HepG2 (cell line): Measurements from ENCODE around the gene CEP43. TPM values are rescaled to one million over a fixed set of nuclear protein-coding genes. Genes with fewer than 3 reads are reported as not detected.

Experiments
- CBX2 ChIP-seq, 2 experiments: fragments of 200-600 bp in 1 of 2; sonication (generic); formaldehyde crosslinking in 1 of 2; IDR thresholded peaks; 2 replicates each; pipeline versions ENCODE4 v1.7.0 to v1.8.1; 2018 to 2022; ENCODE audit warnings: low read depth in 2 of 2, low read length in 1 of 2, mild to moderate bottlenecking in 1 of 2, missing genetic modification reagents in 1 of 2
- EP300 ChIP-seq, 3 experiments: sonication (generic) in 1 of 3; formaldehyde crosslinking in 1 of 3; IDR thresholded peaks; 2 replicates each; pipeline versions ENCODE4 v1.5.1 to v1.6.1; 2011 to 2020; ENCODE audit warnings: low read depth in 2 of 3, low read length in 2 of 3, borderline replicate concordance in 1 of 3, improper control_type of control experiment in 1 of 3, mild to moderate bottlenecking in 1 of 3, missing genetic modification reagents in 1 of 3, moderate library complexity in 1 of 3
- GABPA ChIP-seq, 2 experiments: IDR thresholded peaks; 2 replicates each; pipeline ENCODE4 v1.6.1; 2011 to 2016; ENCODE audit warnings: low read depth in 2 of 2, low read length in 1 of 2, missing biosample characterization in 1 of 2, missing genetic modification characterization in 1 of 2
- GFI1 ChIP-seq: sonication (generic); formaldehyde crosslinking; IDR thresholded peaks from 2 replicates; pipeline ENCODE4 v1.5.0; 2020; ENCODE audit warnings: missing genetic modification reagents, mild to moderate bottlenecking, borderline replicate concordance
- GPBP1L1 ChIP-seq: sonication (generic); formaldehyde crosslinking; IDR thresholded peaks from 2 replicates; pipeline ENCODE4 v1.5.0; 2020; ENCODE audit warnings: mild to moderate bottlenecking, missing genetic modification reagents
- HMG20A ChIP-seq: IDR thresholded peaks from 2 replicates; pipeline ENCODE4 v1.6.1; 2016; ENCODE audit warnings: borderline replicate concordance
- HNF1B ChIP-seq: sonication (generic); formaldehyde crosslinking; IDR thresholded peaks from 2 replicates; pipeline ENCODE4 v1.5.1; 2020; ENCODE audit warnings: mild to moderate bottlenecking, moderate library complexity, missing genetic modification reagents
- HNF4G ChIP-seq, 2 experiments: sonication (generic) in 1 of 2; formaldehyde crosslinking in 1 of 2; IDR thresholded peaks; 2 replicates each; pipeline versions ENCODE4 v1.4.0 to v1.6.1; 2011 to 2020; ENCODE audit warnings: borderline replicate concordance in 2 of 2, low read depth in 2 of 2, mild to moderate bottlenecking in 2 of 2, low read length in 1 of 2, missing genetic modification reagents in 1 of 2, moderate library complexity in 1 of 2
- MIER2 ChIP-seq: IDR thresholded peaks from 2 replicates; pipeline ENCODE4 v1.6.1; 2016; ENCODE audit warnings: missing biosample characterization, missing genetic modification reagents
- PAXIP1 ChIP-seq: sonication (generic); formaldehyde crosslinking; conservative IDR thresholded peaks from 2 replicates; pipeline ENCODE4 v1.4.0; 2020; ENCODE audit warnings: mild to moderate bottlenecking, missing genetic modification reagents, moderate library complexity
- PPARG ChIP-seq: conservative IDR thresholded peaks from 2 replicates; pipeline ENCODE4 v1.6.1; 2016; ENCODE audit warnings: missing biosample characterization, missing genetic modification reagents
- SMARCE1 ChIP-seq: fragments of 450-650 bp; IDR thresholded peaks from 2 replicates; pipeline ENCODE4 v1.6.1; 2017; ENCODE audit warnings: borderline replicate concordance
- UBTF ChIP-seq: sonication (generic); formaldehyde crosslinking; IDR thresholded peaks from 2 replicates; pipeline ENCODE4 v1.4.0; 2020; ENCODE audit warnings: mild to moderate bottlenecking, missing genetic modification reagents
- ZBTB7A ChIP-seq: sonication (generic); formaldehyde crosslinking; IDR thresholded peaks from 2 replicates; pipeline ENCODE4 v1.8.0; 2022; ENCODE audit warnings: mild to moderate bottlenecking, missing genetic modification reagents
- ZC3H13 ChIP-seq: sonication (generic); formaldehyde crosslinking; IDR thresholded peaks from 2 replicates; pipeline ENCODE4 v1.8.1; 2023; ENCODE audit warnings: mild to moderate bottlenecking, missing genetic modification reagents, moderate library complexity
- ZMAT3 ChIP-seq: sonication (generic); formaldehyde crosslinking; conservative IDR thresholded peaks from 2 replicates; pipeline ENCODE4 v1.7.0; 2021; ENCODE audit warnings: missing genetic modification reagents
- polyA plus RNA-seq, 8 experiments: library from polyadenylated mRNA; depleted of rRNA in 3 of 8; stranded (reverse) in 7 of 8; unstranded in 1 of 8; fragments of >200 nt; fragmentation: Illumina TruSeq in 4 of 8; extraction: Trizol in 4 of 8; gene quantifications; 2 replicates each; pipeline versions ENCODE4 v1.2.1 to v1.2.3, GENCODE V29; 2011 to 2016; ENCODE audit warnings: low read depth in 4 of 8, missing spikeins in 1 of 8, mixed read lengths in 1 of 8; ENCODE audit not compliant: insufficient read depth in 1 of 8
- total RNA-seq, 5 experiments: library from RNA; depleted of rRNA; stranded (reverse); fragments of >200 nt; fragmentation: Illumina TruSeq; extraction: Trizol; gene quantifications; 2 replicates each; pipeline ENCODE4 v1.2.3, GENCODE V29; 2016; ENCODE audit warnings: low read depth in 1 of 5

Gene CEP43
- total and polyA plus RNA-seq, 2 of the 13 experiments (the other 11 are each of a cell fraction or from before 2014, with no cell fraction given), result 29.3 to 73.9 TPM

- peak; percentile 72 for TF ChIP-seq PAXIP1 (CRISPR knock-in tag)
- 0 out of 2 replicates have a peak, but pooled peaks have one; percentile 30 for TF ChIP-seq MIER2 (CRISPR knock-in tag)
- TF ChIP-seq ZC3H13, result no peak
- 0 out of 2 replicates have a peak, but pooled peaks have one; percentile 8 for TF ChIP-seq UBTF (CRISPR knock-in tag)
- no peak for TF ChIP-seq ZMAT3 (CRISPR knock-in tag)
- peak; percentile 33; the same call in 1 of the 2 replicates for TF ChIP-seq HNF4G (IDR thresholded peaks at IDR 0.05; ENCODE audit: borderline replicate concordance, low read depth, low read length)
- no peak; the same call in 1 of the 2 replicates for TF ChIP-seq HNF4G (CRISPR knock-in tag; IDR thresholded peaks at IDR 0.05; ENCODE audit: borderline replicate concordance, low read depth)
- TF ChIP-seq GABPA (IDR thresholded peaks at IDR 0.05; ENCODE audit: low read depth, low read length), result no peak
- peak; percentile 90 for TF ChIP-seq GABPA (CRISPR knock-in tag; IDR thresholded peaks at IDR 0.05; ENCODE audit: low read depth)
- TF ChIP-seq PPARG (CRISPR knock-in tag), result peak; percentile 47; the same call in 1 of the 2 replicates
- TF ChIP-seq ZBTB7A (CRISPR knock-in tag), result no peak
- no peak for TF ChIP-seq GPBP1L1 (CRISPR knock-in tag)
- peak in 1 of 2 experiments; percentile 62; a peak in 1 of 4 replicates for TF ChIP-seq EP300 (IDR thresholded peaks at IDR 0.05; ENCODE audit: low read depth in 2 of 2, low read length in 2 of 2)
- TF ChIP-seq EP300 (CRISPR knock-in tag; IDR thresholded peaks at IDR 0.05; ENCODE audit: borderline replicate concordance), result no peak; the same call in 1 of the 2 replicates
- TF ChIP-seq HNF1B, result peak; percentile 87
- TF ChIP-seq GFI1, result 0 out of 2 replicates have a peak, but pooled peaks have one; percentile 34
- TF ChIP-seq SMARCE1, result no peak
- TF ChIP-seq HMG20A (CRISPR knock-in tag), result 0 out of 2 replicates have a peak, but pooled peaks have one; percentile 5
- no peak for TF ChIP-seq CBX2 (IDR thresholded peaks at IDR 0.05; ENCODE audit: low read depth, low read length)
- no peak for TF ChIP-seq CBX2 (CRISPR knock-in tag; IDR thresholded peaks at IDR 0.05; ENCODE audit: low read depth)
Observed at GRCh38 chr6:166958926-166959861, 40.0 kb upstream of the CEP43 start (continued).
